ENCODE results near the gene ANKRD53.

- TF ChIP-seq POLR2A (IDR thresholded peaks at IDR 0.05; ENCODE audit: borderline replicate concordance, extremely low read depth, insufficient read depth, insufficient read length) (no peak), EGR1 (IDR thresholded peaks at IDR 0.05; ENCODE audit: low read depth) (no peak), POLR2AphosphoS5 (IDR thresholded peaks at IDR 0.05; ENCODE audit: low read depth, low read length) (no peak), ATF3 (IDR thresholded peaks at IDR 0.05) (no peak), CTCF (IDR thresholded peaks at IDR 0.05 in 2 of 3, conservative IDR thresholded peaks at IDR 0.05 in 1 of 3; ENCODE audit: borderline replicate concordance in 1 of 3, insufficient read depth in 1 of 3, low read depth in 2 of 3, low read length in 2 of 3) (no peak), JUND (IDR thresholded peaks at IDR 0.05) (no peak), ZFX (IDR thresholded peaks at IDR 0.05) (no peak), YY1 (IDR thresholded peaks at IDR 0.05; ENCODE audit: extremely low read depth, insufficient replicate concordance, low read depth, low read length) (no peak)
Observed at GRCh38 chr2:70939001-70939838, 39.2 kb upstream of the ANKRD53 start.

Measured in HCT116 (cell line).